HG03439 (cell line): ENCODE results near the gene PHLDB1.

Experiments
- ATAC-seq: cut with Tn5 transposase; IDR thresholded peaks from one replicate; pipeline ENCODE4 v1.9.1; 2021; ENCODE audit warnings: mild to moderate bottlenecking, moderate library complexity; ENCODE audit not compliant: unreplicated experiment

The PHLDB1 gene

GRCh38 chr11:118638726-118639125, 31.3 kb downstream of the PHLDB1 start:
- no peak for ATAC-seq

GRCh38 chr11:118639899-118640298, 32.5 kb downstream of the PHLDB1 start:
- no peak for ATAC-seq

- ATAC-seq, result no peak
Observed at GRCh38 chr11:118640332-118641154, 33.1 kb downstream of the PHLDB1 start.

DNA sequence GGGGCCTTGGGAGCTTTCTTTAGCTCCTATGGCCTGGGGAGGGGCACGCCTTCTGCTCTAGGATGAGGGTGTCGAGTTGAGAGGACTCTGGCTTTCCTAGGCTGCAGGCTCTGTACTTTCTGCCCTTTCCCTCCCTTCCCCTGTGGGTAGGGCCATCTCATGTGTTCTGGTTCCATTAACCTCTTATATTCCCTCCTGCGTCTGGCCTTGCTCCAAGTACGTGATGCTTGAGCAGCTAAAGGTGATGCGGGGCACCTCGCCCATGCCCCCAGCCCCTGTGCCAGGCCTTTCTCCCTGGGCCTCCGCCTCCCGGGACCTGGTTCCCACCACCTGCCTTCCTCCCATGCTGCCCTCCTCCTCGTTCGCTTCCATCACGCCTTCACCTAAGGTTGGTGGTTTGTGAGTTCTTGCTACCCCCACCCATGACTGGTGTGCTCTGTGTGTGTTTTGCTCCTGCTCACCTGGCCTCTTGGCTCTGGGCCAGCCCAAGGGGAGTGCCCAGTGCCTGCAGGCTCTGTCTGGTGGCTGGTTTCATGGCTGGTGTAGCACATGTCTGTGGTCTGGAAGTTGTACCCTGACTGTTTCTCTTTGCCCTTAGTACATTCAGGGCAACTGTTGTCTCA, 34.1 kb downstream of the PHLDB1 start:
- ATAC-seq, result no peak

- ATAC-seq, result no peak
Observed at GRCh38 chr11:118643142-118643994, 36.0 kb downstream of the PHLDB1 start.

GRCh38 chr11:118643995-118644345, 36.6 kb downstream of the PHLDB1 start:
- no peak for ATAC-seq

GRCh38 chr11:118644496-118644895, 37.1 kb downstream of the PHLDB1 start:
- ATAC-seq, result no peak

DNA sequence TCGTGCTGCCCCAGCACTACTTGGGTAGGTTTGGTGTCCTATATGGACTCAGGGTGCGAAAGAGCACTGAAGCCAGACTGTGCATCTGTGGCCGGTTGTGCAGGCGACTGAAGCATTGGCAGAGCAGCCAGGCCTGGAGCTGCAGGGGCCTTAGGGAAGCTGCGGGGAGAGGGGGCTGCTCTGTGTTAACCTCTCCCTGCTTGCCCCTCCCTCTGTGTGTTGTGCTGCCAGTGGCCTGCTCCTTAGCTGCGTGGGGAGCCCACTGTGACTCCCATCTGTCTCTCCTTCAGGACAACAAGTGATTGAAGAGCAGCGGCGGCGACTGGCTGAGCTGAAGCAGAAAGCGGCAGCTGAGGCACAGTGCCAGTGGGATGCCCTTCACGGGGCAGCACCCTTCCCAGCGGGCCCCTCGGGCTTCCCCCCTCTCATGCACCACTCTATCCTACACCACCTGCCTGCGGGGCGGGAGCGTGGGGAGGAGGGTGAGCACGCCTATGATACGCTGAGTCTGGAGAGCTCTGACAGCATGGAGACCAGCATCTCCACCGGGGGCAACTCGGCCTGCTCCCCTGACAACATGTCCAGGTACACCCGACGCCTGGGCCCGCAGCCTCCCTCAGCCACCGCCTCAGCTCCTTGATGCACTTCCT, 37.8 kb downstream of the PHLDB1 start:
- ATAC-seq, result no peak

GRCh38 chr11:118646393-118646792, 39.0 kb downstream of the PHLDB1 start:
- no peak for ATAC-seq

DNA sequence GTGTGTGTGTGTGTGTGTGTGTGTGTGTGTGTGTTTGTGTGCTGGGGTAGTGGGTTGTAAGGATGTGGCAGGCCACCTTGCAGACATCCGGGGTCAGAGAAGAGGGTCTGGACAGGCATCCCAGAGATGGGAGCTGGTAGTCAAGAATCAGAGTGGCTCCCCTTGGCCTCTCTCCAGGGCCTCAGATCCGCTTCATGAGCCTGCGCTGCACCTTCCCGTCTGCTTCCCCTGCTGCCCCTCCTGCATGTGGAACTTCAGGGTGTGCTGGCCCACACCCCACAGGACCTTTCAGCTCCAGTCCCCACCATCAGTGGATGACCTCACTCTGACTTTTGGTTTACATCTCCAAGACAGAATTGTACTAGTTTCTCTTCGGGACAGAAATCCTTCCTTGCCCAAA, 40.9 kb downstream of the PHLDB1 start:
- ATAC-seq, result no peak

DNA sequence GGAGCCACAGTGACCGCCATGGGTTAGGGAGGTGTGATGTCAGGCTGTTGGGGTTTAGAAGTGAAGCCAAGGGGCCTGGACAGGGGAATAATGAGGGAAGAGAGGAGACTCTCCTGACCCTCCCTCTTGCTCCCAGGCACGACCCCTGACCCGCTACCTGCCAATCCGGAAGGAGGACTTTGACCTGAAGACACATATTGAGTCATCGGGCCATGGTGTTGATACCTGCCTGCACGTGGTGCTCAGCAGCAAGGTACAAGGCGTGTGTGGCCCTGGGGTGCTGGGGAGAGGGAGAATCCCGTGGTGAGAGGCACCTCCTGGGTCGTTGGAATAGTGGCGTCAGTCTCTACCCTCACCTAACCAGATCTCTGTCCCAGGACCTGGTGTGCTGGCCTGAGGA, 42.5 kb downstream of the PHLDB1 start:
- ATAC-seq, result no peak

- no peak for ATAC-seq
Observed at GRCh38 chr11:118650366-118650765, 43.0 kb downstream of the PHLDB1 start.

DNA sequence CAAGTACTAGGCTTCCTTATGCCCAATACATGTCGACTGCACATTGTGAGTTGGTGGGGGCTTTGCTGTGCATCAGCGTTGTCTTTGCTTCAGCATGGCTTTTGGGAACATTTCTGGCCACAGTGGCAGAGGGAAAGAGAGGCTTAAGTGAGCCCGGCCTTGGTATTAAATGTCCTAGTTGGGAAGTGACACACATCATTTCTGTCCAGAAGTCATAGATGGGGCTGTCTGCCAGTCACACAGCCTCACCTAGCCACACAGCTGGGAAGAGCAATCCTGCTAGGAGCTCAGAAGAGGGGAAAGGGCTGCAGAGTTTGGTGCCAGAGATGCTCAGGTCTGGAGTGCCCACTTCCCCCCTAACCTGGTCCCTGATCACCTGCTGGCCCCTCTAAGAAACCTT, 44.4 kb downstream of the PHLDB1 start:
- ATAC-seq, result no peak

GRCh38 chr11:118652681-118653181, 45.3 kb downstream of the PHLDB1 start:
- ATAC-seq, result no peak

- ATAC-seq, result no peak
Observed at GRCh38 chr11:118653684-118654390, 46.4 kb downstream of the PHLDB1 start.

DNA sequence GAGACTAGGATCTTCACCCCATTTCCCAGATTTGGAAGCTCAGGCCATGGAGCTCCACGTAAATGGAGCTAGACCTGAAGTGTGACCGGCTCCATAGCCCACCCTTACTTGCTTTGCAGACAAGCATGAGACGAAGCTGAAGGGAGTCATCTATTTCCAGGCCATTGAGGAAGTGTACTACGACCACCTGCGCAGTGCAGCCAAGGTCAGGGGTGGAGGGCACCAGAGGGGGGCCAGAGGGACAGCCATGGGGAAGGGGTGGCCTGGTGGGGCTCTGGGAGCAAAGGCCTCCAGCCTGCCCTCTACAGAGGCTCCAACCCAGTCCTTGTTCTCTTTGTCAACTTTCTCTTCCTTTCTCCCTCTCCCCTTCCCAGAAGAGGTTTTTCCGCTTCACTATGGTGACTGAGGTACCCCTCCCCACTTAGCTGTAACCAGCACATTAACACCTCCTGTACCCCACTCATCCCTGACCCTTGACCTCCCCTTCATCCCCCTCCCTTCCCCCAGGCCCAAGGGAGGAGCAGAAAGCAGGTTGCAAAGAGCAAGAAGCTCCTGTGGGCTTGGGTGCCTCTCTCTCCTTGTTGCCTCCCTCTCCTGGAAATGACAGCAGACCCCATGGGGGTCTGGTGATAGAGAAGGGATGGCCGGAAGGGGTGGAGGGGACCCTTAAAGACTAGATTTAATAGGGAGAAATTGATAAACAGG, 48.2 kb downstream of the PHLDB1 start:
- no peak for ATAC-seq

- ATAC-seq, result no peak
Observed at GRCh38 chr11:118656563-118657165, 49.2 kb downstream of the PHLDB1 start.

- no peak for ATAC-seq
Observed at GRCh38 chr11:118657238-118657637, 49.8 kb downstream of the PHLDB1 start.

- ATAC-seq, result no peak
Observed at GRCh38 chr11:118657709-118658428, 50.5 kb downstream of the PHLDB1 start.
